ENCODE data around the gene TUSC2.

The TUSC2 gene

GRCh38 chr3:50278880-50279224 lies 49.2 kb downstream of the TUSC2 start, which contains the start of gene LSMEM2:
LSMEM2 (plus strand) TSS chr3:50279087; CDS start chr3:50279114, 27 bp downstream.
- DNase-seq = no peak
- Mint-ChIP-seq H3K4me3 (no peak within 1 kb of the TSS), H3K36me3 (ENCODE audit: low read depth) (no peaks in the 10 kb centered on the region), H3K4me1 (peaks cover 31% of the 10 kb centered on the region), H3K27me3 (ENCODE audit: low read depth, poor library complexity) (peaks cover 27% of the 10 kb centered on the region), H3K9me3 (no peaks in the 10 kb centered on the region), H3K27ac (no peak within 1 kb of the TSS)
- no peak for TF ChIP-seq CTCF (IDR thresholded peaks at IDR 0.05)

- Mint-ChIP-seq H3K27ac (no peak overlapping the region), H3K36me3 (ENCODE audit: low read depth) (no peaks in the 10 kb centered on the region), H3K9me3 (no peaks in the 10 kb centered on the region), H3K4me3 (no peak overlapping the region), H3K4me1 (peaks cover 31% of the 10 kb centered on the region), H3K27me3 (ENCODE audit: low read depth, poor library complexity) (peaks cover 30% of the 10 kb centered on the region)
- TF ChIP-seq CTCF (IDR thresholded peaks at IDR 0.05) = no peak
- DNase-seq = no peak
These were observed 49.7 kb downstream of the TUSC2 start for GRCh38 chr3:50278123-50278879.

- TF ChIP-seq CTCF (IDR thresholded peaks at IDR 0.05) = no peak
- Mint-ChIP-seq H3K36me3 (ENCODE audit: low read depth) (no peaks in the 10 kb centered on the region), H3K9me3 (no peaks in the 10 kb centered on the region), H3K27me3 (ENCODE audit: low read depth, poor library complexity) (peaks cover 37% of the 10 kb centered on the region), H3K4me3 (no peak overlapping the region), H3K27ac (no peak overlapping the region), H3K4me1 (peaks cover 43% of the 10 kb centered on the region)
- no peak for DNase-seq
These were observed 51.3 kb downstream of the TUSC2 start for GRCh38 chr3:50276762-50277101.

- no peak for DNase-seq
- Mint-ChIP-seq H3K9me3 (no peaks in the 10 kb centered on the region), H3K36me3 (ENCODE audit: low read depth) (no peaks in the 10 kb centered on the region), H3K27ac (no peak overlapping the region), H3K27me3 (ENCODE audit: low read depth, poor library complexity) (peaks cover 40% of the 10 kb centered on the region), H3K4me1 (peaks cover 48% of the 10 kb centered on the region), H3K4me3 (peak overlapping the region; percentile 77)
- TF ChIP-seq CTCF (IDR thresholded peaks at IDR 0.05) = no peak
These were observed 51.8 kb downstream of the TUSC2 start for GRCh38 chr3:50275996-50276761.

GRCh38 chr3:50275141-50275995 lies 52.7 kb downstream of the TUSC2 start:
- Mint-ChIP-seq H3K27ac (no peak overlapping the region), H3K27me3 (ENCODE audit: low read depth, poor library complexity) (peaks cover 40% of the 10 kb centered on the region), H3K4me1 (peaks cover 54% of the 10 kb centered on the region), H3K9me3 (no peaks in the 10 kb centered on the region), H3K36me3 (ENCODE audit: low read depth) (no peaks in the 10 kb centered on the region), H3K4me3 (peak overlapping the region; percentile 77)
- no peak for TF ChIP-seq CTCF (IDR thresholded peaks at IDR 0.05)
- peak; percentile 77 for DNase-seq
